H1 (cell line): ENCODE data around the gene SBF1. TPM values are rescaled to one million over a fixed set of nuclear protein-coding genes. Genes with fewer than 3 reads are reported as not detected.

ENCODE experiments used
- CTCF ChIA-PET: fragments of 300-600 bp; sonication (Branson Sonifier 250); formaldehyde crosslinking; loops from one replicate; lab custom pipeline; 2021; ENCODE audit not compliant: partially characterized antibody; lab: Charles Lee
- POLR2A ChIA-PET: fragments of 300-600 bp; sonication (Branson Sonifier 250); formaldehyde crosslinking; loops from one replicate; lab custom pipeline; 2021; ENCODE audit warnings: inconsistent platforms; ENCODE audit not compliant: partially characterized antibody; lab: Charles Lee
- DNase-seq, 2 experiments: peaks; one replicate each; pipeline versions ENCODE4 v3.0.0 to v3.0.0-alpha.2; 2010 to 2022; ENCODE audit warnings: low spot score in 2 of 2, low read depth in 1 of 2, mixed read lengths in 1 of 2
- FAIRE-seq: peaks from 2 replicates; lab custom pipeline; 2011; peaks lifted over from hg19 to GRCh38; lab: Jason Lieb, UNC
- H2AFZ ChIP-seq: 2 replicates; pipeline ENCODE4 v1.8.1; 2012; ENCODE audit warnings: low read length, inconsistent platforms
- H2AK5ac ChIP-seq: 2 replicates; pipeline ENCODE4 v1.6.1; 2013; ENCODE audit warnings: low read depth, low read length
- H2BK120ac ChIP-seq: replicated peaks from 2 replicates; pipeline ENCODE3; 2013; ENCODE audit warnings: low read depth, low read length, inconsistent platforms
- H2BK12ac ChIP-seq: 2 replicates; pipeline ENCODE4 v1.6.1; 2013; ENCODE audit warnings: low read depth, low read length
- H2BK15ac ChIP-seq: 2 replicates; pipeline ENCODE4 v1.6.1; 2013; ENCODE audit warnings: low read length
- H2BK20ac ChIP-seq: 2 replicates; pipeline ENCODE4 v1.6.1; 2013; ENCODE audit warnings: low read length
- H2BK5ac ChIP-seq: 2 replicates; pipeline ENCODE4 v1.6.1; 2013; ENCODE audit warnings: low read depth, low read length
- H3K14ac ChIP-seq: 2 replicates; pipeline ENCODE4 v1.6.1; 2013; ENCODE audit warnings: inconsistent platforms; ENCODE audit not compliant: insufficient read length
- H3K18ac ChIP-seq: 2 replicates; pipeline ENCODE4 v1.6.1; 2013; ENCODE audit warnings: low read length; ENCODE audit errors: extremely low read depth
- H3K23ac ChIP-seq: 2 replicates; pipeline ENCODE4 v1.6.1; 2013; ENCODE audit warnings: inconsistent platforms; ENCODE audit not compliant: insufficient read length
- H3K23me2 ChIP-seq: 2 replicates; pipeline ENCODE4 v1.6.1; 2013; ENCODE audit warnings: low read depth, low read length
- H3K27ac ChIP-seq: 2 replicates; pipeline ENCODE4 v1.6.1; 2011; ENCODE audit warnings: low read depth, low read length, inconsistent platforms
- H3K27me3 ChIP-seq, 4 experiments: replicated peaks in 1 of 4; 1 replicate in 1 of 4; 2 replicates in 3 of 4; pipeline versions ENCODE4 v1.6.1 to v1.8.1; 2011 to 2013; ENCODE audit warnings: low read length in 3 of 4, mild to moderate bottlenecking in 3 of 4, inconsistent platforms in 2 of 4, mixed read lengths in 2 of 4, moderate library complexity in 1 of 4; ENCODE audit not compliant: control insufficient read depth in 3 of 4, insufficient read depth in 3 of 4; ENCODE audit errors: extremely low read depth in 1 of 4
- H3K36me3 ChIP-seq, 4 experiments: 2 replicates each; pipeline versions ENCODE4 v1.6.1 to v1.8.1; 2011 to 2013; ENCODE audit warnings: mild to moderate bottlenecking in 4 of 4, low read length in 3 of 4, moderate library complexity in 2 of 4, control low read depth in 1 of 4, inconsistent platforms in 1 of 4; ENCODE audit not compliant: insufficient read depth in 4 of 4, control insufficient read depth in 2 of 4
- H3K4ac ChIP-seq: replicated peaks from 2 replicates; pipeline ENCODE3; 2013; ENCODE audit warnings: low read length, low read depth, mixed read lengths, inconsistent platforms; ENCODE audit not compliant: insufficient read length
- H3K4me1 ChIP-seq, 4 experiments: replicated peaks in 1 of 4; 1 replicate in 1 of 4; 2 replicates in 3 of 4; pipeline versions ENCODE4 v1.6.1 to v1.8.1; 2011 to 2013; ENCODE audit warnings: low read length in 3 of 4, inconsistent platforms in 2 of 4, mixed read lengths in 1 of 4; ENCODE audit not compliant: insufficient read depth in 4 of 4, control insufficient read depth in 3 of 4
- H3K4me2 ChIP-seq, 2 experiments: 2 replicates each; pipeline versions ENCODE4 v1.6.1 to v1.8.1; 2011 to 2013; ENCODE audit warnings: low read depth in 2 of 2, low read length in 2 of 2, control low read depth in 1 of 2, inconsistent platforms in 1 of 2, mild to moderate bottlenecking in 1 of 2; ENCODE audit not compliant: insufficient read depth in 1 of 2
- H3K4me3 ChIP-seq, 4 experiments: fragments of 200-600, 300-600 bp in 1 of 4; sonication (generic), shearing (Covaris generic), sonication (Bioruptor Twin) in 1 of 4; 2 replicates each; pipeline versions ENCODE4 v1.5.1 to v1.8.1; 2011 to 2016; ENCODE audit warnings: low read length in 4 of 4, low read depth in 3 of 4, control low read depth in 2 of 4, inconsistent platforms in 2 of 4, mild to moderate bottlenecking in 2 of 4, mixed read lengths in 1 of 4, moderate library complexity in 1 of 4; ENCODE audit not compliant: insufficient read depth in 2 of 4; ENCODE audit errors: extremely low read depth in 1 of 4
- H3K56ac ChIP-seq: replicated peaks from 2 replicates; pipeline ENCODE3; 2013; ENCODE audit warnings: low read depth, mild to moderate bottlenecking, mixed read lengths, low read length, inconsistent platforms; ENCODE audit not compliant: insufficient read length
- H3K79me1 ChIP-seq: 2 replicates; pipeline ENCODE4 v1.6.1; 2013; ENCODE audit warnings: low read depth, low read length, control low read depth
- H3K79me2 ChIP-seq, 2 experiments: 2 replicates each; pipeline versions ENCODE4 v1.6.1 to v1.8.1; 2012 to 2013; ENCODE audit warnings: low read length in 2 of 2, mild to moderate bottlenecking in 2 of 2, inconsistent platforms in 1 of 2; ENCODE audit not compliant: insufficient read depth in 2 of 2, control insufficient read depth in 1 of 2
- H3K9ac ChIP-seq, 4 experiments: replicated peaks in 1 of 4; 1 replicate in 1 of 4; 2 replicates in 3 of 4; pipeline versions ENCODE4 v1.6.1 to v1.8.1; 2011 to 2013; ENCODE audit warnings: low read depth in 3 of 4, low read length in 3 of 4, control low read depth in 2 of 4, mild to moderate bottlenecking in 2 of 4, moderate library complexity in 2 of 4, inconsistent platforms in 1 of 4; ENCODE audit errors: extremely low read depth in 1 of 4
- H3K9me3 ChIP-seq, 2 experiments: 2 replicates each; pipeline versions ENCODE4 v1.6.1 to v1.8.1; 2012 to 2013; ENCODE audit warnings: mild to moderate bottlenecking in 2 of 2, moderate library complexity in 2 of 2, control low read depth in 1 of 2, inconsistent platforms in 1 of 2, low read depth in 1 of 2, low read length in 1 of 2, mixed read lengths in 1 of 2; ENCODE audit not compliant: insufficient read depth in 2 of 2
- H4K20me1 ChIP-seq, 2 experiments: replicated peaks in 1 of 2; 2 replicates each; pipeline versions ENCODE3 to v1.8.1; 2011 to 2013; ENCODE audit warnings: inconsistent platforms in 2 of 2, low read length in 2 of 2, mild to moderate bottlenecking in 1 of 2; ENCODE audit not compliant: insufficient read depth in 2 of 2, control insufficient read depth in 1 of 2
- H4K5ac ChIP-seq: 2 replicates; pipeline ENCODE4 v1.6.1; 2013; ENCODE audit warnings: low read length, low read depth, mixed read lengths, inconsistent platforms; ENCODE audit not compliant: insufficient read length
- H4K8ac ChIP-seq: 2 replicates; pipeline ENCODE4 v1.8.0; 2013; ENCODE audit warnings: mild to moderate bottlenecking, moderate library complexity, low read length, inconsistent platforms; ENCODE audit not compliant: insufficient read depth; ENCODE audit errors: extremely low read depth
- H4K91ac ChIP-seq: replicated peaks from 2 replicates; pipeline ENCODE3; 2013; ENCODE audit warnings: low read length, mixed read lengths, inconsistent platforms; ENCODE audit not compliant: insufficient read length
- ASH2L ChIP-seq: fragments of 200-600, 300-600 bp; sonication (generic); IDR thresholded peaks from one replicate; pipeline ENCODE4 v1.7.1; 2017; ENCODE audit warnings: low read length
- CEBPB ChIP-seq: IDR thresholded peaks from 2 replicates; pipeline ENCODE4 v1.6.1; 2012; ENCODE audit warnings: low read depth, low read length
- CHD1 ChIP-seq: IDR thresholded peaks from 2 replicates; pipeline ENCODE4 v1.6.1; 2012; ENCODE audit warnings: low read depth, low read length, improper control_type of control experiment
- CTBP2 ChIP-seq: IDR thresholded peaks from 2 replicates; pipeline ENCODE4 v1.7.0; 2011; ENCODE audit warnings: borderline replicate concordance, mild to moderate bottlenecking, moderate library complexity, mixed read lengths, low read length; ENCODE audit not compliant: insufficient read depth, insufficient read length
- KDM4A ChIP-seq: IDR thresholded peaks from one replicate; pipeline ENCODE4 v1.7.1; 2012; ENCODE audit warnings: low read depth, mild to moderate bottlenecking, moderate library complexity, low read length, inconsistent platforms; ENCODE audit not compliant: severe bottlenecking
- KDM5A ChIP-seq: fragments of 200-600 bp; IDR thresholded peaks from 2 replicates; pipeline ENCODE4 v1.7.1; 2012; ENCODE audit warnings: mild to moderate bottlenecking, low read length, inconsistent platforms, mixed read lengths
- MAX ChIP-seq: IDR thresholded peaks from 2 replicates; pipeline ENCODE4 v1.6.1; 2012; ENCODE audit warnings: inconsistent platforms
- POLR2A ChIP-seq, 2 experiments: IDR thresholded peaks; 1 replicate in 1 of 2; 2 replicates in 1 of 2; pipeline ENCODE4 v1.6.1; 2011; ENCODE audit warnings: low read depth in 2 of 2, low read length in 2 of 2, mild to moderate bottlenecking in 2 of 2; ENCODE audit errors: control extremely low read depth in 1 of 2
- POU5F1 ChIP-seq: IDR thresholded peaks from 2 replicates; pipeline ENCODE4 v1.6.1; 2011; ENCODE audit warnings: low read depth, mild to moderate bottlenecking, low read length, moderate library complexity
- RFX5 ChIP-seq: IDR thresholded peaks from 2 replicates; pipeline ENCODE4 v1.6.1; 2011; ENCODE audit warnings: low read depth, low read length, improper control_type of control experiment, borderline replicate concordance
- SIRT6 ChIP-seq: IDR thresholded peaks from one replicate; pipeline ENCODE4 v1.7.1; 2012; ENCODE audit warnings: low read length, inconsistent platforms
- SP1 ChIP-seq: IDR thresholded peaks from 2 replicates; pipeline ENCODE4 v1.6.1; 2011; ENCODE audit warnings: low read depth, low read length
- SP2 ChIP-seq: IDR thresholded peaks from 2 replicates; pipeline ENCODE4 v1.6.1; 2012; ENCODE audit warnings: mild to moderate bottlenecking, low read length, inconsistent platforms
- SP4 ChIP-seq: IDR thresholded peaks from 2 replicates; pipeline ENCODE4 v1.6.1; 2012; ENCODE audit warnings: low read length, inconsistent platforms
- TCF12 ChIP-seq: IDR thresholded peaks from 2 replicates; pipeline ENCODE4 v1.6.1; 2011; ENCODE audit warnings: low read depth, mild to moderate bottlenecking, low read length
- WGBS, 2 experiments: shearing (Covaris generic) in 1 of 2; methylation state at CpG; one replicate each; pipeline versions ENCODE4 v1.1.6 to v1.1.7; 2013 to 2015; ENCODE audit warnings: low lambda C conversion rate in 2 of 2, mixed read lengths in 2 of 2, inconsistent platforms in 1 of 2, low coverage in 1 of 2, missing lambda C conversion rate in 1 of 2; ENCODE audit not compliant: insufficient replicate concordance in 2 of 2, insufficient coverage in 1 of 2, insufficient read length in 1 of 2; ENCODE audit errors: extremely low coverage in 1 of 2, missing lambda C conversion rate in 1 of 2; 5-methylcytosine and 5-hydroxymethylcytosine counted together
- polyA plus RNA-seq, 7 experiments: library from polyadenylated mRNA; depleted of rRNA in 3 of 7; stranded (reverse) in 5 of 7; unstranded in 2 of 7; fragments of >200 nt in 5 of 7; fragments of 200-250 nt in 2 of 7; gene quantifications; 1 replicate in 5 of 7; 2 replicates in 1 of 7; 4 replicates in 1 of 7; pipeline versions ENCODE4 v1.2.1 to v1.2.3, GENCODE V29; 2011 to 2013; ENCODE audit warnings: missing spikeins in 2 of 7, mixed read lengths in 2 of 7
- total RNA-seq: library from RNA; stranded (reverse); fragmentation: NEBNext Ultra II Directional; extraction: Animal tissue kit (Norgen Biotek cat#: 25700); gene quantifications from 2 replicates; pipeline ENCODE4 v1.2.1, GENCODE V29; 2021

The SBF1 gene
- total and polyA plus RNA-seq, 2 of the 8 experiments (the other 6 are each of a cell fraction or from before 2014, with no cell fraction given): 29.1 to 71.5 TPM

GRCh38 chr22:50498322-50498890, 23.6 kb upstream of the SBF1 start:
- Histone ChIP-seq H4K5ac (no peak overlapping the region), H3K4me2 (no peak overlapping the region), H2BK15ac (no peak overlapping the region; the same call in 1 of the 2 replicates), H3K36me3 (no peaks in the 10 kb centered on the region), H3K79me1 (no peaks in the 10 kb centered on the region), H3K56ac (no peak overlapping the region), H3K18ac (no peak overlapping the region), H3K14ac (no peak overlapping the region), H3K23me2 (no peaks in the 10 kb centered on the region), H2AFZ (no peak overlapping the region), H3K4me3 (no peak overlapping the region; a peak in 1 of 8 replicates), H3K79me2 (no peaks in the 10 kb centered on the region), H3K4me1 (peaks cover 0 to 3% (median 0%) of the 10 kb centered on the region in 4 experiments; a peak in 2 of 7 replicates), H3K9me3 (no peaks in the 10 kb centered on the region), H4K8ac (no peak overlapping the region; the same call in 1 of the 2 replicates), H2AK5ac (no peak overlapping the region), H3K9ac (no peak overlapping the region), H2BK12ac (no peak overlapping the region), H4K20me1 (no peaks in the 10 kb centered on the region), H2BK120ac (no peak overlapping the region), H4K91ac (no peak overlapping the region), H3K27ac (no peak overlapping the region), H3K27me3 (no peaks in the 10 kb centered on the region), H2BK20ac (no peak overlapping the region), H2BK5ac (no peak overlapping the region), H3K4ac (no peak overlapping the region), H3K23ac (no peak overlapping the region)
- CTCF ChIA-PET: interaction anchor here (0.8 to 4.5 kb wide), 30 partner anchors 9 to 248 kb away, joined by 3 to 54 read pairs (median 4); partner anchors contain the start of genes ADM2, LMF2, MIOX and NCAPH2
- peak; percentile 56 to 87 for DNase-seq
- FAIRE-seq: peak; percentile 95
- 53% methylated on average over 13 of the region's 13 CpGs; no CpG with 5 or more reads in 1 of the 2 experiments for WGBS, 2 experiments
- POLR2A ChIA-PET: interaction anchor here (0.6 to 3.8 kb wide), 5 partner anchors 8 to 75 kb away, joined by 3 to 20 read pairs (median 5); partner anchors contain the start of genes ADM2 and MIOX
- TF ChIP-seq KDM5A: no peak
- TF ChIP-seq ASH2L: no peak
- TF ChIP-seq CEBPB: no peak
- no peak for TF ChIP-seq TCF12
- TF ChIP-seq SP2: no peak
- TF ChIP-seq POLR2A (IDR thresholded peaks at IDR 0.05; ENCODE audit: control extremely low read depth in 1 of 2, low read depth in 2 of 2, low read length in 2 of 2): no peak
- TF ChIP-seq SP4: no peak
- TF ChIP-seq RFX5: no peak
- TF ChIP-seq POU5F1: no peak
- TF ChIP-seq CTBP2: no peak
- TF ChIP-seq SIRT6: no peak
- TF ChIP-seq MAX: 0 out of 2 replicates have a peak, but pooled peaks have one; percentile 8
- no peak for TF ChIP-seq SP1
- no peak for TF ChIP-seq KDM4A
- no peak for TF ChIP-seq CHD1
